Lower leg skin (tissue), 4 donors: ENCODE measurements around the gene COPA. TPM values are rescaled to one million over a fixed set of nuclear protein-coding genes. Genes with fewer than 3 reads are reported as not detected.

Experiments
- DNase-seq, 2 donors: peaks; one replicate each; pipeline ENCODE4 v3.0.0-alpha.2; 2019; ENCODE audit warnings: low spot score in 2 of 2
- H3K4me3 ChIP-seq: fragments of 200-600 bp; sonication (generic); 2 replicates; pipeline ENCODE4 v1.5.1; 2017; ENCODE audit warnings: mild to moderate bottlenecking, low read depth; ENCODE audit not compliant: poor library complexity, severe bottlenecking
- POLR2A ChIP-seq, 2 donors: fragments of 450-650 bp; IDR thresholded peaks; one replicate each; pipeline ENCODE4 v1.6.1; 2016 to 2017; ENCODE audit warnings: antibody characterized with exemption in 2 of 2, mild to moderate bottlenecking in 1 of 2, moderate library complexity in 1 of 2
- WGBS, 2 donors: methylation state at CpG; one replicate each; pipeline ENCODE4 v1.1.5; 2018; 5-methylcytosine and 5-hydroxymethylcytosine counted together
- intact Hi-C: fragments of 100-400 bp; cut with DNase I; formaldehyde crosslinking; loops from one replicate; pipeline ENCODE4 v1.15.0; 2023; ENCODE audit warnings: low total_unique reads
- total RNA-seq, 4 donors: library from RNA; depleted of rRNA; stranded (reverse); fragments of >200 nt; gene quantifications; one replicate each; pipeline ENCODE4 v1.1.0, GENCODE V29; 2016
- TF ChIP-seq, protein P1 (sequence below), 3 donors: fragments of 450-650 bp; IDR thresholded peaks; one replicate each; pipeline ENCODE4 v1.5.1; 2016; ENCODE audit warnings: antibody characterized with exemption in 3 of 3, mild to moderate bottlenecking in 3 of 3, moderate library complexity in 2 of 3

Gene COPA
- total RNA-seq, 4 donors from 2014 or later = 72.3 to 93.6 (median 80.2) TPM

DNA sequence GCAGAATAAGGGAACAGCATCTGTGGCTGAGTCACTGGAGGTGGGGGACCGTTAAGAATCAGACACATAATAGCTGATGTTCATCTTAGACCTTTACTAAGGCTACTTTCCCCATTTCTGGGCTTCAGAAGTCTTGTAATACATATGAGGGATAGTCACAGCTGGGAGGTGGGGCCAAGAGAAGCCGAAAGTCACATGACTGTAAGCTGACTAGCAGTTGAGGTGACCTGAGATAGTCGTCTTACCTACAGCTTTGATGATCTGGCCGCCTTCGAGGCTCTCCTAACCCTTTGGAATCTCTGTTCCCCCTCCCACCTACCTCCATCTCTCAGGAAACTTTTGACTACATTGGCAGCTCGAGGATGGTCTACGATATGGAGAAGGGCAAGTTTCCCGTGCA, 9.5 kb upstream of the COPA start:
- 89% methylated on average over 8 of the region's 8 CpGs for WGBS, 2 donors
- no peak overlapping the region for H3K4me3 ChIP-seq
- intact Hi-C loops = no loop called here
- peak in 1 of 2 donors; percentile 65 for DNase-seq
- TF ChIP-seq, protein P1, sequence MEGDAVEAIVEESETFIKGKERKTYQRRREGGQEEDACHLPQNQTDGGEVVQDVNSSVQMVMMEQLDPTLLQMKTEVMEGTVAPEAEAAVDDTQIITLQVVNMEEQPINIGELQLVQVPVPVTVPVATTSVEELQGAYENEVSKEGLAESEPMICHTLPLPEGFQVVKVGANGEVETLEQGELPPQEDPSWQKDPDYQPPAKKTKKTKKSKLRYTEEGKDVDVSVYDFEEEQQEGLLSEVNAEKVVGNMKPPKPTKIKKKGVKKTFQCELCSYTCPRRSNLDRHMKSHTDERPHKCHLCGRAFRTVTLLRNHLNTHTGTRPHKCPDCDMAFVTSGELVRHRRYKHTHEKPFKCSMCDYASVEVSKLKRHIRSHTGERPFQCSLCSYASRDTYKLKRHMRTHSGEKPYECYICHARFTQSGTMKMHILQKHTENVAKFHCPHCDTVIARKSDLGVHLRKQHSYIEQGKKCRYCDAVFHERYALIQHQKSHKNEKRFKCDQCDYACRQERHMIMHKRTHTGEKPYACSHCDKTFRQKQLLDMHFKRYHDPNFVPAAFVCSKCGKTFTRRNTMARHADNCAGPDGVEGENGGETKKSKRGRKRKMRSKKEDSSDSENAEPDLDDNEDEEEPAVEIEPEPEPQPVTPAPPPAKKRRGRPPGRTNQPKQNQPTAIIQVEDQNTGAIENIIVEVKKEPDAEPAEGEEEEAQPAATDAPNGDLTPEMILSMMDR (IDR thresholded peaks at IDR 0.05) = no peak
- no peak for TF ChIP-seq POLR2A (IDR thresholded peaks at IDR 0.05)

DNA sequence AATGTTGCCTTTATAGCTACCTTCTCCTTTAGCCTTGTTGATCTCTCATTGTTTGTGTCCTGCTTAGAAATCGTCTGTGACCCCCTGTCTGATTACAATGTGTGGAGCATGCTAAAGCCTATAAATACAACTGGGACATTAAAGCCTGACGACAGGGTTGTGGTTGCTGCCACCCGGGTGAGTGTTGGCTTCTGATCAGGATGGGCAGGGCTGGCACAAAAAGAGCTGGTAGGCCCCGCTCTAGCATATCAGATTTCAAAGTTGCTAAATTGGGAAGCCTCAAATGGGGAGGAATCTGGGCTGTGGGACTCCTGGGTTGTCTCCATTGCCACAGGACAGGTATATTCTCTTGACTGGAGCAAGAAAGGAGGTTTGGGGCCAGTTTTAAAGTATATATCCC, 8.6 kb upstream of the COPA start:
- TF ChIP-seq, protein P1 (IDR thresholded peaks at IDR 0.05) = no peak
- TF ChIP-seq POLR2A (IDR thresholded peaks at IDR 0.05) = no peak
- no peak overlapping the region for H3K4me3 ChIP-seq
- 58 to 68% methylated on average over 4 of the region's 4 CpGs for WGBS, 2 donors
- peak in 1 of 2 donors; percentile 65 for DNase-seq
- intact Hi-C loops = no loop called here

DNA sequence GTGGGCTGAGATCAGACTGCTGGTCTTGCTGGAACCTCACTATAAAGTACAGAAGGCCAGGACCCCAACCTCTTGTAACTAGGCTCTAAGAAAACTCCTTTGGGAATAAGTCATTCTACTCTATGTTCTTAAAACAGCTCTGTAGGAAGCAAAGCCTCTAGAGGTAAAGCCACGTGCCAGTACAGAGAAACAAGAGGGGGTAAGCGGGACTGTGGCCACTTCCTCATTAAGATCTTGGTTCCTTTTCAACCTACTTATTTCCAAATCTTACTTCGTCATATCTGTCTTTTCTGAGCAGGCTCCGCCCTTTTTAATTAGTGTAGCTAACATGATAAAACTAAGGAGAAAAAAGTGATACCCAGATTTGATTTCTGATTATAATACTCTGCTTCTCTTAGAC, 3.9 kb upstream of the COPA start:
- H3K4me3 ChIP-seq = no peak overlapping the region
- DNase-seq = no peak
- WGBS, 2 donors = 62 to 64% methylated on average over 4 of the region's 4 CpGs
- no peak for TF ChIP-seq POLR2A (IDR thresholded peaks at IDR 0.05)
- TF ChIP-seq, protein P1 (IDR thresholded peaks at IDR 0.05) = no peak
- intact Hi-C loops = no loop called here

DNA sequence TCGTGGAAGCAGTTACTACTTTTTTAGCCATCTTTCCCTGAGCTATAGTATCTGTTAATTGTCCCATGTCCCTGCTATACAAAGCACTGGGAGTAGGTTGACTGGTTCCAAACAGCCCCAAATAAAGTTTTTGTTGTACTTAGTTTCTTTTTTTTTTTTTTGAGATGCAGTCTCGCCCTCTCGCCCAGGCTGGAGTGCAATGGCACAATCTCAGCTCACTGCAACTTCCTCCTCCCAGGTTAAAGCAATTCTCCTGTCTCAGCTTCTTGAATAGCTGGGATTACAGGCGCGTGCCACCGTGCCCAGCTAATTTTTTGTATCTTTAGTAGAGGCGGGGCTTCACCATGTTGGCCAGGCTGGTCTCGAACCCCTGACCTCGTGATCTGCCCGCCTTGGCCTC, 3.4 kb upstream of the COPA start:
- no peak for TF ChIP-seq POLR2A (IDR thresholded peaks at IDR 0.05)
- TF ChIP-seq, protein P1 (IDR thresholded peaks at IDR 0.05) = no peak
- intact Hi-C loops = no loop called here
- DNase-seq = peak in 1 of 2 donors; percentile 53
- no peak overlapping the region for H3K4me3 ChIP-seq
- 78 to 87% methylated on average over 10 of the region's 10 CpGs for WGBS, 2 donors

DNA sequence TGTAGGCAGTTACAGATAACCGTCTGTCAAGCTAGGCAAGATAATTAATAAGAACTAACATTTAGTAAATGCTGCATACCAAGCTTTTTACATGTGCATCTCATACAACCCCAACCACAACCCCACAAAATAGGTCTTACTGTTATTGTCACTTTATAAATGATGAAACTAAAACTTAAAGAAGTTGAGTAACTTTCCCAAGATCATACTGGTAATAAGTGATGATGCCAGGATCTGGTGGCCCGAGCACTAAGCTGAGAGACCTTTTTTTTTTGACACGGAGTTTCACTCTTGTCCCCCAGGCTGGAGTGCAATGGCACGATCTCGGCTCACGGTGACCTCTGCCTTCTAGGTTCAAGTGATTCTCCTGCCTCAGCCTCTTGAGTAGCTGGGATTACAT, 1.9 kb upstream of the COPA start:
- no peak for DNase-seq
- WGBS, 2 donors = 91 to 94% methylated on average over 6 of the region's 6 CpGs
- H3K4me3 ChIP-seq = no peak overlapping the region
- intact Hi-C loops = no loop called here
- TF ChIP-seq POLR2A (IDR thresholded peaks at IDR 0.05) = no peak
- TF ChIP-seq, protein P1 (IDR thresholded peaks at IDR 0.05) = no peak

DNA sequence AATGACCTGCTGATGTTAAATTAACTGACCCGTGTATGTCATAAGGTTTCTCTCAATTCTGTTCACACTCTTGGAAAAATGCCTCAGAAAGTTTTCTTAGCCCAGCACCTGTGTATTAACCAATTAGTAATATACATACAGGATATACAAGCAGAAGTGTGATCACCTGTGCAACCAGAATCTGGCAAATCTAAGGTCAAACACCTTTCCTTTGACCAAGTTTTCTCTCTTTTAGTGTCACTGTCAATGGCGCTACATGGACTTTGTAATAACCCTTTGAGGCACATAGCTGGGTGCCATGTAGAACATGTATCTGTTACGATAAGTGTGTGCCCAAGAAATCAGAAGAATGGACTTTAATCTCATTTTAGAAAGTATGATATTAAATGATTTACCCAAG, 1.2 kb upstream of the COPA start:
- TF ChIP-seq, protein P1 (IDR thresholded peaks at IDR 0.05) = no peak
- TF ChIP-seq POLR2A (IDR thresholded peaks at IDR 0.05) = no peak
- WGBS, 2 donors = 82 to 87% methylated on average over 3 of the region's 3 CpGs
- intact Hi-C loops = no loop called here
- no peak for DNase-seq
- no peak overlapping the region for H3K4me3 ChIP-seq
